Kidney capillary endothelial cell (primary cell): ENCODE results near the gene PPP1R1C.
"Not testable (repeated sequence)": the region's sequence is repeated elsewhere in the genome, so short reads cannot be mapped to it uniquely, and the experiment has no call there.

Experiments used
- DNase-seq: peaks from one replicate; pipeline ENCODE4 v3.0.0-alpha.2; 2018; ENCODE audit warnings: low spot score

The PPP1R1C gene

DNA sequence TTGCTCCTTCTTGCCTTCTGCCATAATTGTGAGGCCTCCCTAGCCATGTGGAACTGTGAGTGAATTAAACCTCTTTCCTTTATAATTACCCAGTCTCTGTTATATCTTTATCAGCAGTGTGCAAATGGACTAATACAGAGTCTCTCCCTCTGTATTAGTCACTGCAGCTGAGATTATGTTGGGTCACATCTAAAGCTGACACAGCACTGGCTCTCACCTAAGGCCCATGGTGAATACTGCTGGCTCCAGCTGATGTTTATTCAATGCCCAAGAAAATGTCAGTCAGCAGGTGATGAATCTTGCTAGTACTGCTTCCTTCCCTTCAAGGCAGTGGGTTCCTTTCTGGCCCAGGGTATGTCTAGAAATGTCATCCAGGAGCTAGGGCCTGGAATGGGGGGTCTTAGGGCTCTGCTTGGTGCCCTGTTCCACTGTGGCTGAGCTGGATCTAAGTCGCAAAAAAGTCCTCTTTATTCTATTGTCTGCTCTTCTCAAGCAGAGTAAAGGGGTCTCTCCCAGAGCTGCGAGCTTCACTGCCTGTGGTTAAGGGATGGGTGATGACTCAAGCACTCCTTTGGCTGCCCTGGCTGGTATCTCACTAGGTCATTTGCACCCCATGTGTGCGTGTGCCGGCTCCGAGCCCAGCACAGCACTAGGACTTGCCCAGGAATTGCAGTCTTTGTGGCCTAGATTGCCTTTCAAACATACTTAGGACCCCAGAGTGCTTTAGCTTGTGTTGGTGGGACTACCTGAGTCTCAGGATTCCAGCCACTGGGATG, 29.9 kb downstream of the PPP1R1C start:
- DNase-seq = no peak

DNA sequence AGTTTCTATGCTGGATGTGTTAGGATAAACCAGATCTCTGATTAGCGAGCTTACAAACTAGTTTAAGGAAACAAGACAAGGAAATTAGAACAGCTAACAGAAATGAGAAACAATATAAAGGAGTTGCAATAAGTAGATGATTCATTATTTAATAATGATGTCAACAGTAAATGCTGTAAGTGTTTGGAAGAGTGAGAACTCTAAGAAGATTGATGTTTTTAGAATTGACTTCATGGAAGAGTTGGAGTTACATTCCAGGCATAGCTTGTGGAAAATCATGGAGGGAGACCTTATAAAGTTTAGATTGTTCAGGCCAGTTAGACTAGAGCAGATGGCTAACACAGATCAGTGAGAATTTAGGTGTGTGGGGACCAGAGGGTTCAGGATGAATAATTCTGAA, 32.6 kb downstream of the PPP1R1C start:
- peak; percentile 12 for DNase-seq

DNA sequence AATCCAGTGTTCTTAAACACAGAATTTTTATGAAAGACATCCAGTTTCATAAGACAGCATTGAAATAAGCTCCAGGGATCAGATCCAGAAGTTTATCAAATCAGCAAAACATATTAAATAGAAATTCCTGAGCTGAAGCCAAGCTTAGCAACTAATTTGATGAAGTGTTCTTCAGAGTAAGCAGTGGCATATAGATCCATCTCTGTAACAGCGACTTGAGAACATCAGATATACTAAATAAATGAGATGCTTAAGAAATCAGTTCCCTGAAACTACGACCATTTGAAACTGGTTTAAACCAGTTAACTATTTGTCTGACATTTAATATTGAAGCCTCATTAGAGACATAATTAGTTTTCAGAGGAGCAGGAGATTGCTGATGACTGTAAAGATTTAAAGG, 34.1 kb downstream of the PPP1R1C start:
- no peak for DNase-seq

DNA sequence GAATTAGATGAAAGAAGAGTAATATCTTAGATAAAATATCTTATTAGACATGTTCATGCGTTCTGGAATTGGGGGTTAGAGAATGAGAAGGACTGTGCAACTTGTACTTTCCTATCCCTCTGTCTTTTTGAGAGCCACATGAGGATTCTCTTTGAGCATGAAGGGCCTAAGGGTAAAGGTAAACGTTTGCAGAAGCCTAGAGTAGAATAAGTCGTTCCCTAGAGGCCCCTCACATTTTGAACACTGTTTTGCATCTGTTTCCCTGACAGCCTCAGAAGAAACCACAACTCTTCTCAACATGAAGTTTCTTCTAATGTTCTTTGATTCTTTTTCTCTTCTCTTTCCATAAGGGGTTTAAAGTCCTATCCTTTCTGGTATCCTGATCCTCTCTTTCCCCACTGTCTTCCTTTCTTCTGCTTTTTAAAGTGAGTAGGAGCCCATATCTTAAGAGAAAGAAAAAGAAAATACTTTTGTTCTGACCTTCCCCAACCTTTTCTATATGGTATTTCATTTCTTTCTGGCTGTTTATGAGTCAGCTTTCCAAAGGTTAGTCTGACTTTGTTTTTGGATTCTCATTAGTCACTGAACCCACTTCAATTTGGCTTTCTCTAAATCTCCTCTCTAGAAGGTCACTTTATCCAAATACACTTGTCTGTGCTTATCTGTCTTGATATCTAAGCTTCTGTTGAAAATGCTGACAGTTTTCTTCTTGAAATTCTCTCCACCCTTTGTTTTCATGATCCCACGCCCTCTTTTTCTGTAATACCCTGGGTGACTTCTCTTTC, 34.8 kb downstream of the PPP1R1C start:
- no peak for DNase-seq

DNA sequence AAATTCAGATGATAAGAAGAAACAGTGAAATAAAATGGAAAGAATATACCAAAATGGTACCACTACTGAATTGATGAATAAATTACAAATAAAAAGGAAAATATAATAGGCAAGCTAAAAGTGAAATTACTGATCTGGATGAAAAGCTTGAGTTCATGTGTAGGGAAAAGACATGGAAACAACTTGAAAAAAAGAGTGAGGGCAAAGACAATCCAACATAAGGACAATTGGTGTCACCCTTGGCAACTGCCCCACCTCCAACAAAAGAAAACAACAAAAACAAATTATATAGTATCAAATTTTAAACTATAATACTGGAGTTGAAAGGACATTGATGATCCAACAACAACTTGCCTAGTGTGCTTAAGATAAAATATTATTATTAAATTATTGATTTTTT, 37.6 kb downstream of the PPP1R1C start:
- DNase-seq = no peak

DNA sequence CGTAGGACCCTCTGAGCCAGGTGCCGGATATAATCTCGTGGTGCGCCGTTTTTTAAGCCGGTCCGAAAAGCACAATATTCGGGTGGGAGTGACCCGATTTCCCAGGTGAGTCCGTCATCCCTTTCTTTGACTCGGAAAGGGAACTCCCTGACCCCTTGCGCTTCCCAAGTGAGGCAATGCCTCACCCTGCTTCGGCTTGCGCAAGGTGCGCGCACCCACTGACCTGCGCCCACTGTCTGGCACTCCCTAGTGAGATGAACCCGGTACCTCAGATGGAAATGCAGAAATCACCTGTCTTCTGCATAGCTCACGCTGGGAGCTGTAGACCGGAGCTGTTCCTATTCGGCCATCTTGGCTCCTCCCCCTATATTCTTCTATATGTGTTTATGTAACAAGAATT, 45.2 kb downstream of the PPP1R1C start:
- DNase-seq = not testable (repeated sequence)

DNA sequence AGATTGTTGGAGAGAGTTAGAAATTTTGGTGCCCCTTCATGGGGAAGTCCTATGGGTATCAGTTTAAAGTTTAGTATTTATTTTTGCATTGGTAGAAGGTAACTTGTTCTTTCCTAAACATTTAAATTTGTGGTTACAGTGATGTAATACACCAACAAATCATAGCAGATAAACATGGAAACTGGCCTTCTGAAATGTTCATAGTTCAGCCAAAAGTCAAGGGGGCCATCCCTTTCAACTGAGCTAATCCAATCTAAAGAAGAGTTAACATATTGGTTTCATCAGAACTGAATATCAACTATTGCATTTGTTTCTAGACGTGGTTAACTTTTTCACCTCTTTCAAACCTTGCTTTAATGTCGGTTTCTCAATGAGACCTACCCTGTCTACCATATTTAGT, 46.3 kb downstream of the PPP1R1C start:
- no peak for DNase-seq

DNA sequence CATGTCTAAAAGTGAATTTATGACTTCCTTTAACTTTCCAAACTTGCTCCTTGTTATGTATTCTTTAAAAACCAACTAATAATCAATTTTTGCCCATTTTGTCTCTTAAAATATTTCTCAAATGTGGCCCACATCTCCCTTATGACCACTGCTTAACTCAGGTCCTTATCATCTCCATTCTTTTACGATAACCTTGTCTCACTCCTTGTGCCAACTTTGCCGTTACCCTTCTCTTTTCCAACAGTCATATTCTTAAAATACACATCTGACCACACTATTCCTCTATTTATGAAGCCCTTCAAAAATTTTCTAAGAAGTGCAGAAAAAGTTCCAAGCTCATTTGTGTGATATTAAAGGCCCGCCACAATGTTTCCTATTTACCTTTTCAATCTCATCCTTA, 47.8 kb downstream of the PPP1R1C start:
- no peak for DNase-seq

DNA sequence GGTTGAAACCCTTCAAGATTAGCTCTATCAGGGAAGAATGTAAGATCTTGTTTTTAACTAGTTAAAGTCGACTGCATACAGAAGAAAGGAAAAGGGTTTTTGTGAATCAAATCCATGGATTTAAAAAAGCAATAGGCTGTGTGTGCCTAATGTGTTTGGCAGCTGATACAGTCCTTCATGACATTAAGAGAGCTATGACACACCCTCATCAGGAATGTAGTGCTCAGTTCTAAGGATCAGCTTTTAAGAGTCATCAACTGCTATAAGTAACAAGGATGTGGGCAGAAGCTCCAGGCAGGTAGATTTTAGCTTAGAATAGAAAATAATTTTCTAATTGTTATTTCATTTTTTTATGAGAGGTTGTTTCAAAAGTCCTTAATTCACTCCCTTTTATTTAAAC, 52.9 kb downstream of the PPP1R1C start:
- no peak for DNase-seq

DNA sequence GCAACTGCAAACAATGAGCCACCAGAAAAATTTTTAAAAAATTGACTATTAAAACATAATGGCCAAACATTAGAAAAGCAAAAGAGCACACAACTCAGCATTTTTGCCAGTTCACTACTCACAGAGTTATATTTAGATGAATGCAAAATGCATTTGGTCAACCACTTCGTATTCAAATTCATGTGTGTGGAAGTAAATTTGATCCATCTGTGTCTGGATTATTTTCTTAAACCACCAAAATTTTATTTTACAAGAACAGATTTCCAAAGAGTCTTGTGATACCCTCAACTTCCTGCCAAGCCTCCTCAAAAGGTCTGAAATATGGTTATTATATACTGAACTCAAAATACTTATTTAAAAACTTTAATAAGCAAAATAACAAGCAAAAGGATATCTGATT, 57.4 kb downstream of the PPP1R1C start:
- DNase-seq = no peak

DNA sequence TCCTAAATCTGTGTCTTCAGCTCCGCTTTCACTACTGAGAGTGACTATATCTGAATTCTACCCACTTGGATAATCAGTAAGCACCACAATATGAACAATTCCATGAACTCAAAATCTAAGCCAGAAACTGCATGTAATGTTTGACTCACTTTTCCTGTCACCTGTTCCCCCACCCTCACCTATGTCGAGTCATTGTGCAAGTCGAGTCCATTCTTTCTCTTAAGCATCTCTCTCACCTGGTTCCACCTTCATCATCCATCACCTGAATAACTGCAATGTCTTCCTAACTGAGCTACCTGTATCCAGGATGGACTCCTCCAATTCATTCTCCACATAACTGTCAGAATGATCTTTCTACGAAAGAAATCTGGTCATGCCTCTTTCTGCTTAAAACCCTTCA, 58.2 kb downstream of the PPP1R1C start:
- DNase-seq = no peak

DNA sequence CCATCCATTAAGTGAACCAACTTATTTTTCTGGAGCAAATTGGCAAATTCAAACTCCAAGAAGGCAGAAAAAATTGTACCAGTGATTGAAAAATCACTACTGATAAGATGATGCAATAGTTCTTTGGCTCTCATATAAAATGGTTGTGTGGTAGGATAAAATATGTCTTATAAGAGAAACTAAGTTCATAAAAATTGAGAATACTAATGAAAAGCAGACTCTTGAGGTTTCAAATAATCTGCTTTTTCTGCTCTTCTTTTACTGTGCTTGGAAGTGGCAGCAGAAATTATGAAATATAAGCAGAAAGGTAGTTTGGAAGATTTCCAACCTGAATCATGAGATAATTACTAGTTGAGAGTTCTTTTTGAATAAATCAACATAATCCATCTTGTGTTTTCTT, 61.9 kb downstream of the PPP1R1C start:
- no peak for DNase-seq

DNA sequence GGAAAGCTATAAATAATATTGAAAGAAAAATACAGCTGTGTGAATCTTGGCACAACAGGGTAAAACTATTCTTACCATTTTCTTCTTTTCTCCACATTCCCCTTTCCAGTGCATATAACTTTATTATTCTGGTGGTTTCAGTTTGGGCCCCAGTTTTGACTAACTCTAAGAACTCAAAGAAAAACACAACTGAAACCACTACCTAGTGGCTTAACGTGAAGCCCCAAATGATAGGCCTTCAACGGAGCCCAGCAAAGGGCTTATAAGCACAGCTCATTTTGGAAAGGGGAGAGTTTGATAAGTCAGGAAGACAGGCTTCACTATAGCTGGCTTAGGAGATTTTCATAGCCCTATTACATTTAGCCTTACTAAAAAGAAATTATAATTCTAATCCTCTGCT, 62.4 kb downstream of the PPP1R1C start:
- no peak for DNase-seq

DNA sequence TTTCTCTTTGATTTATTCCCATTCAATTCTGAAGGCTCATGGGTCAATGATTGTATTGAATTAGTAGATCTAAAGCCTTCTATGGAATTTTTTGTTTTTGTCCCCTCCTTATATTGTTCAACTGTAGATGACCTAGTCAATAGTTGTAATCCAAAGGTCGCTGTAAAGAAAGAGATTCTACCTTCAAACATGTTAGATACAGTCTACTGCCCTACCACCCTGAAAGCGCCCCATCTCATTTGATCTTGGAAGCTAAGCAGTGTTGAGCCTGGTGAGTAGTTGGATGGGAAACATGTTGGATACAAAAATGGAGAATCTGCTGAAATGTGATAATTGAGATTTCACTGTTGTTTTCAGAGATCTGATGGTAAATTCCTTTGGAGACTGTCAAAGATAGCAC, 63.0 kb downstream of the PPP1R1C start:
- DNase-seq = no peak

DNA sequence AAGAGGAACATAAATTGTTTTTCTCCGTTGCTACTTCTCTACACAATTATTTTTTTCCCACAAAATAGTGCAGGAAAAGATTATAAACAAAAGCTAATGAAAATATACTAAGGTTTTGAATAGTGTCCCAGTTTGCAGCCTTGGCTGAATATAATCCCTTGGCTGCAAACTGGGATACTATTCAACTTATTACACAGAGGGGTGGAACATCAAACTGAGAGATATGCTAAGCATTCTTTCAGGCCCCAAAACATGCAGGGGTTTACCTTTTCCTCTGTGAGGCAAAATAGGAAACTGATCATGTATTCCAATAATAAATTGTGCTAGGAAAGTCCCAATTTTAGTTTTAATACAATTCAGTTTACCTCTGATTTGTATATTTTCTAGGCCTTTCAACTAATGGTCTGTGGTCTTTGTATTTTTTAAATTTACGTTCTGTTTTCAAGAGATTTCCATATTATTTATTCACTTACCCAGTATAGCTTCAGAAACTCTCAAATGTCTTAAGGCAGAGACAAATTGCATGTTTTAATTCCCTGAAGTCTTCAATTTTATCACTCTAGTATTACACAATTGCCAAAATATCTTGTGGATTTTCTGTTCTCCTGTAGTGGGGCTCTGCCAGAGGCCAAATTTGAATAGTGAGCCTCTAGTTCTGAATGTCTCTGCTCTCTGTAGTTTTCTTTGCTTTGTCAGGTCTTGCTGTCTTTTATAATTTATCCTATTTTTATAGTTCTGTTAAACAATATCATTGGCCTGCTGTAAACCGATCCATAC, 63.9 kb downstream of the PPP1R1C start:
- DNase-seq = no peak

DNA sequence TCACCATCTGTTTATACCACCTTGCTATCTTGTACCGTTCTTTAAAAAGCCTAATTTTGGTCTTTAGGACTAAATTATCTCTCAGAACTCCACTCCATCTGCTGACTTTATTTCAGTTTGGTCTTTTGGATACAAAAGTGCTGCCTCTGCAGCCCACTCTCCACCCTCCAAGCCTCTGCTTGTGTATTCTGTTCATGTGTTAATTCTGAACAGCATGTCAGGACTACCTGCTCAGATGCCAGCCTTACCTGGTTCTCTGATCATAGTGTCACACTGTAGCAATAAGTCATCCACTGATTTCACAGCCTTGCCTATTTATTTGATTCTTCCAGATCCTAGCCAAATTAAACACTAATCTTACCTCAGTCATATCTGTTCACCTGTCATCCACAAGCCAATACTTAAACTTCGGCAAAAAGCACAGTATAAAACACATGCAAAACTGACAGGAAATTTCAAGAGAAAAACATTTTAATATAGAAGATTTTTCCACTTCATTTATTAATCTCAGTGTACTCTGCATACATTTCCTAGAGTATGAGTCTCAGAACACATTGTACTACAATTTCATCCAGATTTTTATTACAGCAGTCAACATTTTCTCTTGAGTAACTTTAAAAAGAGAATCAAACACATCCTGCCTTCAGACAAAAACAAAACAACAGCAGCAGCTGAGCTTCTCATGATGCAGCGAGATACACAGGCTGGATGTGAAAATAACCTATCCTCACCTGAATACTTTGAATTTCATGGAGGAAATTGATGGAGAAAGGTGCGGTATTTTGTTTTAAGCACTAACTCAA, 64.9 kb downstream of the PPP1R1C start:
- DNase-seq = no peak

DNA sequence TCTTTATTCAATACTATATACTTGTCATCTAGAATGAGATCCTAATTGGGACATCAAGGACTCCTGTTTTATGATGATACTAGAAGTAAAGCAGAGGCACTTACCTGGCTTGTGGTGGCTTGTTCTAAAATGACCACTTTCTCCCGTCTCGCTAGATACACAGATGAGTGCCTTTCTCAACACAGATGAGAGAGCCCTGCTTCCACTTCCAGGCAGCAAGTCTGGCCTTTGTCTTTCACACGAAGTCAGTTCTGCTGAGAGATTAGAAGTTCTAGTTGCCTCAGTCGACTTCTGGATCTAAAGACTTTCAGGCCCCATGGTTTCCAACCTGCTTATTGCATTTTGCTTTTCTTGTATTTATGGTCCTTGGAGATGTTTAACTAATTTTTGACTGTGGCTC, 70.3 kb downstream of the PPP1R1C start:
- no peak for DNase-seq

DNA sequence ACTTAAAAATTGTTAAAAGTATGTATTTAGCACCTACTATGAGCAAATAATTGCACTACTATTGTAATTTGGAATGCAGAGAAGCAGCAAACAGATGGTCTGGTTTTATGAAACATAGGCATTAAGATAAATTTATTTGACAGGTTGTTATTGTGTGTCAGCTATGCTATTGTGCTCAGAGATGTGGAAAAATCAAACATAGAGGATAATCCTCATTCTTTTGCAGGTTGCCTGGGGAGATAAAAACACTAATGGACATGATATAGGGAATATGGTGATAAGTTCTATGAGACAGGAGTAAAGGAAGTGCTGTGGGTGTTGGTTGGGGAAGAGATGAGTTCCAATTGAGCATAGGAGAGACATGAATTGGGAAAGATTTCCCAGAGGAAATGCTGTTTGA, 71.3 kb downstream of the PPP1R1C start:
- DNase-seq = no peak

DNA sequence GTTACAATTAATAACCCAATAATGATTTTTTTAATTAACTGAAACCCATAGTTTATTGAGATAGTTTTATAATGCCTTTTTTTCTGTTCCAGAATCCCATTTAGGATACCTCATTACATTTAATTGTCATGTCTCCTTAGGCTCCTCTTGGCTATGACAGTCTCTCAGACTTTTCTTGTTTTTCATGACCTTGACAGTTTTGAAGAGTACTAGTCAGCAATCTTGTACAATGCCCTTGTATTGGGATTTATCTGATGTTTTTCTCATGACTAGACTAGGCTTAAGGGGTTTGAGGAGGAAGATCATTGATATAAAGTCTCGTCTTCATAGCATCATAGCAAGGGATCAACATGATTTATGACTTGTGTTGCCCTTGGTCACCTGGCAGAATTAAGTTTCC, 72.4 kb downstream of the PPP1R1C start:
- DNase-seq = no peak

DNA sequence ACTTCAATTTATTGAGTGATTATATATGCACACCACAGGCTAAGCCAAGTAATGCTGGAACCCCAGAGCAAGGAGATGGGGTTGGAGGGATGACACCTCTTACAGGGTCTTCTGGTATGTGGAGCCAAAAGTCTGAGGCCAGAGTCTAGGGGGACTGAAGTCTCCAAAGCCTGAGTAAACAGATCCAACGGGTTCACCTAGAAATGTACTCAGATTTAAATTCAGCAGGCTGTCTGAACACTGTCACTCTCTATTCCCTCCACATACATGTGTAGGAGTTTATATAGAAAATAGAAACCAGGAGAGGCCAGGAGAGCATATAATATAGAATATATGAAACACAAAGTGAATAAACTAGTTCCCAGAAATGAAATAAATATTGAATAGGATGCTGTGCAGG, 76.1 kb downstream of the PPP1R1C start:
- no peak for DNase-seq

DNA sequence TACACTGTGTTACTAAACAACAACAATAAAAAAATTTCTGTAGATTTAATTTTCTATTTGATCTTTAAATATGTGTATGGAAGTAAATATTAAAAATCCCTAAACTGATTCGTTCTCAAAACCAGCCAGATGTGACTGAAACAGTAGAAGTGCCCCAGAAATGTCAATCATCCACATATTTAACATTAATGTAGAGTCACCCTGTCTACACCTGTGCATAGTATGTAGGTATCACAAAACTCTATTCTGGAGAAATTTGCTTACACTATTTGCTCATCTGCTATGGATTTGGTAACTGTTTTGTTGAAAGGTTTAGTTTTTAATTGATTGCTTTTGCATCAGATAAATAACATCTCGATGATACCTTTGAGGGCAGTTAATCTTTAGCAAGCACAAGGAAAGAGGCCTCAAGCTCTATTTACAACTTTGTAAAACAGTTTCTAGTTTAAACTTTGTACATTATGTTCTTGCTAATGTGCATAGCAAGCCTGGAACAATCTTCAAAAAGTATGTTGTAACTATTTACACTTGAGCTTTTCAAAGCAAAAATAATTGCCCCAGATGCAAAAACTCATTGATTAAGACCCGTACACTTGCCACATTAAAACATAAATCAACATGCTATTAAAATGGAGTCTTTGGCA, 76.8 kb downstream of the PPP1R1C start:
- DNase-seq = no peak
